ENCODE data around the gene EFCAB13.

The EFCAB13 gene

GRCh38 chr17:47295037-47295873 is 28.5 kb upstream of the EFCAB13 start:
- TF ChIP-seq CTCF (conservative IDR thresholded peaks at IDR 0.05; ENCODE audit: low read length): no peak
- DNase-seq (ENCODE audit: low read depth): no peak

GRCh38 chr17:47295874-47296255 is 27.9 kb upstream of the EFCAB13 start:
- H3K4me3 ChIP-seq (ENCODE audit: low read length): no peak overlapping the region
- no peak for DNase-seq (ENCODE audit: low read depth)
- no peak for TF ChIP-seq CTCF (conservative IDR thresholded peaks at IDR 0.05; ENCODE audit: low read length)

More at GRCh38 chr17:47295037-47295873, 28.5 kb upstream of the EFCAB13 start:
- H3K4me3 ChIP-seq (ENCODE audit: low read length): no peak overlapping the region

GRCh38 chr17:47297661-47298400 is 25.9 kb upstream of the EFCAB13 start:
- no peak for DNase-seq (ENCODE audit: low read depth)

GRCh38 chr17:47298712-47299111 is 25.0 kb upstream of the EFCAB13 start:
- no peak for TF ChIP-seq CTCF (conservative IDR thresholded peaks at IDR 0.05; ENCODE audit: low read length)
- H3K4me3 ChIP-seq (ENCODE audit: low read length): no peak overlapping the region
- DNase-seq (ENCODE audit: low read depth): no peak

More at GRCh38 chr17:47297661-47298400, 25.9 kb upstream of the EFCAB13 start:
- no peak overlapping the region for H3K4me3 ChIP-seq (ENCODE audit: low read length)
- no peak for TF ChIP-seq CTCF (conservative IDR thresholded peaks at IDR 0.05; ENCODE audit: low read length)

- DNase-seq (ENCODE audit: low read depth): no peak
- no peak overlapping the region for H3K4me3 ChIP-seq (ENCODE audit: low read length)
- no peak for TF ChIP-seq CTCF (conservative IDR thresholded peaks at IDR 0.05; ENCODE audit: low read length)
Observed at GRCh38 chr17:47299239-47299910, 24.4 kb upstream of the EFCAB13 start.

- H3K4me3 ChIP-seq (ENCODE audit: low read length): no peak overlapping the region
- TF ChIP-seq CTCF (conservative IDR thresholded peaks at IDR 0.05; ENCODE audit: low read length): no peak
- DNase-seq (ENCODE audit: low read depth): no peak
Observed at GRCh38 chr17:47300718-47301117, 23.0 kb upstream of the EFCAB13 start.

Measured in AG10803 (cell line).